ENCODE results near the gene C1orf210.

Gene C1orf210

GRCh38 chr1:43285269-43285990, at the start of gene C1orf210:
Gene C1orf210, minus strand, starts transcription at chr1:43285581. Its CDS starts 2,311 bp downstream, at chr1:43283270.
- Histone ChIP-seq H3K4me3 (ENCODE audit: low read length) (no peak within 1 kb of the TSS), H3K9ac (ENCODE audit: low read length) (no peak within 1 kb of the TSS)

GRCh38 chr1:43334453-43335205, 49.2 kb upstream of the C1orf210 start:
- Histone ChIP-seq H3K36me3 (replicated peaks; ENCODE audit: low read depth, low read length) (no peaks in the 10 kb centered on the region), H3K9me3 (ENCODE audit: insufficient read depth, low read length) (no peaks in the 10 kb centered on the region), H3K27me3 (ENCODE audit: low read depth, low read length) (no peaks in the 10 kb centered on the region), H3K4me2 (ENCODE audit: low read length) (no peak overlapping the region), H3K79me2 (ENCODE audit: low read length) (no peaks in the 10 kb centered on the region), H3K9ac (ENCODE audit: low read length) (no peak overlapping the region), H2AFZ (ENCODE audit: low read depth, low read length) (no peak overlapping the region), H4K20me1 (ENCODE audit: insufficient read depth, low read length) (no peaks in the 10 kb centered on the region), H3K27ac (ENCODE audit: low read length) (no peak overlapping the region), H3K4me3 (ENCODE audit: low read length) (no peak overlapping the region), H3K4me1 (ENCODE audit: low read length) (no peaks in the 10 kb centered on the region)
- no peak for TF ChIP-seq EZH2phosphoT487 (IDR thresholded peaks at IDR 0.05; ENCODE audit: low read depth)
- TF ChIP-seq CTCF (IDR thresholded peaks at IDR 0.05; ENCODE audit: low read depth, low read length) = no peak

More at GRCh38 chr1:43285269-43285990, at the start of gene C1orf210:
- Histone ChIP-seq H3K27ac (ENCODE audit: low read length) (no peak within 1 kb of the TSS), H3K4me2 (ENCODE audit: low read length) (no peak within 1 kb of the TSS), H2AFZ (ENCODE audit: low read depth, low read length) (no peak within 1 kb of the TSS), H3K9me3 (ENCODE audit: insufficient read depth, low read length) (no peaks in the 10 kb centered on the region), H4K20me1 (ENCODE audit: insufficient read depth, low read length) (no peaks in the 10 kb centered on the region), H3K27me3 (ENCODE audit: low read depth, low read length) (peaks cover 13% of the 10 kb centered on the region), H3K36me3 (replicated peaks; ENCODE audit: low read depth, low read length) (no peaks in the 10 kb centered on the region), H3K79me2 (ENCODE audit: low read length) (no peaks in the 10 kb centered on the region), H3K4me1 (ENCODE audit: low read length) (no peaks in the 10 kb centered on the region)
- TF ChIP-seq EZH2phosphoT487 (IDR thresholded peaks at IDR 0.05; ENCODE audit: low read depth) = no peak
- TF ChIP-seq CTCF (IDR thresholded peaks at IDR 0.05; ENCODE audit: low read depth, low read length) = no peak

GRCh38 chr1:43331688-43332087, 46.3 kb upstream of the C1orf210 start:
- Histone ChIP-seq H3K9ac (ENCODE audit: low read length) (no peak overlapping the region), H3K4me1 (ENCODE audit: low read length) (no peaks in the 10 kb centered on the region), H3K4me3 (ENCODE audit: low read length) (no peak overlapping the region), H3K4me2 (ENCODE audit: low read length) (no peak overlapping the region), H3K36me3 (replicated peaks; ENCODE audit: low read depth, low read length) (no peaks in the 10 kb centered on the region), H3K9me3 (ENCODE audit: insufficient read depth, low read length) (no peaks in the 10 kb centered on the region), H4K20me1 (ENCODE audit: insufficient read depth, low read length) (no peaks in the 10 kb centered on the region), H3K27me3 (ENCODE audit: low read depth, low read length) (no peaks in the 10 kb centered on the region), H2AFZ (ENCODE audit: low read depth, low read length) (no peak overlapping the region), H3K27ac (ENCODE audit: low read length) (no peak overlapping the region), H3K79me2 (ENCODE audit: low read length) (no peaks in the 10 kb centered on the region)
- no peak for TF ChIP-seq CTCF (IDR thresholded peaks at IDR 0.05; ENCODE audit: low read depth, low read length)
- TF ChIP-seq EZH2phosphoT487 (IDR thresholded peaks at IDR 0.05; ENCODE audit: low read depth) = no peak

GRCh38 chr1:43329995-43330751, 44.8 kb upstream of the C1orf210 start:
- H3K27me3 ChIP-seq (ENCODE audit: low read depth, low read length) = no peaks in the 10 kb centered on the region
- H3K9ac ChIP-seq (ENCODE audit: low read length) = no peak overlapping the region
- H3K4me2 ChIP-seq (ENCODE audit: low read length) = no peak overlapping the region
- 0 out of 2 replicates have a peak, but pooled peaks cover 3% of the 10 kb centered on the region for H3K9me3 ChIP-seq (ENCODE audit: insufficient read depth, low read length)
- no peak overlapping the region for H3K27ac ChIP-seq (ENCODE audit: low read length)
- no peaks in the 10 kb centered on the region for H3K4me1 ChIP-seq (ENCODE audit: low read length)
- H3K4me3 ChIP-seq (ENCODE audit: low read length) = no peak overlapping the region
- H4K20me1 ChIP-seq (ENCODE audit: insufficient read depth, low read length) = no peaks in the 10 kb centered on the region
- no peaks in the 10 kb centered on the region for H3K36me3 ChIP-seq (replicated peaks; ENCODE audit: low read depth, low read length)
- no peak overlapping the region for H2AFZ ChIP-seq (ENCODE audit: low read depth, low read length)
- TF ChIP-seq EZH2phosphoT487 (IDR thresholded peaks at IDR 0.05; ENCODE audit: low read depth) = no peak
- no peak for TF ChIP-seq CTCF (IDR thresholded peaks at IDR 0.05; ENCODE audit: low read depth, low read length)
- no peaks in the 10 kb centered on the region for H3K79me2 ChIP-seq (ENCODE audit: low read length)
